ENCODE results near the gene SARM1.

SARM1 gene

DNA sequence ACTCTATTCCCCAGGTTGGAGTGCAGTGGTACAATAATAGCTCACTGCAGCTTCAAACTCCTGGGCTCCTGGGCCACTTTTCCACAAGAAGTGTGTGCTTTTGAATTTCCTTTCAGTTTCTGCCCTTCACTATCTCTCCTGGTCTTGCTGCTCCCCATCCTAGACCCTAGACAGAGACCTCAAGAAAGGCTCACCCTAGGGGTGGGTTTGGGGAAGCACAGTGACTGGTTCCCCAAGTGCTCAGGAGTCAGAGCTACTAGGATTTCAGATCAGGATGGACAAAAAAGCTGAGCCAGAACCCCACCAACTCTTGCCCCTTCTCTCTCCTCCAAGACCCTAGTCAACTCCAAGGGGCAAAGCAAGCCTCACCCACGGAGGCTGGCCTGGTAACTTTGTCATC, 4.9 kb upstream of the SARM1 start:
- Histone ChIP-seq H3K27me3 (replicated peaks) (no peaks in the 10 kb centered on the region), H3K4me3 (ENCODE audit: low read depth, low read length) (no peak overlapping the region), H3K36me3 (replicated peaks) (peaks cover 2% of the 10 kb centered on the region), H3K27ac (no peak overlapping the region)
- no peak for DNase-seq
- in situ Hi-C loops (cut with HindIII; ENCODE audit: low pct_ligation_motif_present, low sequenced_read_pairs): no loop called here
- TF ChIP-seq, protein P1, sequence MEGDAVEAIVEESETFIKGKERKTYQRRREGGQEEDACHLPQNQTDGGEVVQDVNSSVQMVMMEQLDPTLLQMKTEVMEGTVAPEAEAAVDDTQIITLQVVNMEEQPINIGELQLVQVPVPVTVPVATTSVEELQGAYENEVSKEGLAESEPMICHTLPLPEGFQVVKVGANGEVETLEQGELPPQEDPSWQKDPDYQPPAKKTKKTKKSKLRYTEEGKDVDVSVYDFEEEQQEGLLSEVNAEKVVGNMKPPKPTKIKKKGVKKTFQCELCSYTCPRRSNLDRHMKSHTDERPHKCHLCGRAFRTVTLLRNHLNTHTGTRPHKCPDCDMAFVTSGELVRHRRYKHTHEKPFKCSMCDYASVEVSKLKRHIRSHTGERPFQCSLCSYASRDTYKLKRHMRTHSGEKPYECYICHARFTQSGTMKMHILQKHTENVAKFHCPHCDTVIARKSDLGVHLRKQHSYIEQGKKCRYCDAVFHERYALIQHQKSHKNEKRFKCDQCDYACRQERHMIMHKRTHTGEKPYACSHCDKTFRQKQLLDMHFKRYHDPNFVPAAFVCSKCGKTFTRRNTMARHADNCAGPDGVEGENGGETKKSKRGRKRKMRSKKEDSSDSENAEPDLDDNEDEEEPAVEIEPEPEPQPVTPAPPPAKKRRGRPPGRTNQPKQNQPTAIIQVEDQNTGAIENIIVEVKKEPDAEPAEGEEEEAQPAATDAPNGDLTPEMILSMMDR (IDR thresholded peaks at IDR 0.05; ENCODE audit: low read depth, low read length, missing control alignments): peak; percentile 39

DNA sequence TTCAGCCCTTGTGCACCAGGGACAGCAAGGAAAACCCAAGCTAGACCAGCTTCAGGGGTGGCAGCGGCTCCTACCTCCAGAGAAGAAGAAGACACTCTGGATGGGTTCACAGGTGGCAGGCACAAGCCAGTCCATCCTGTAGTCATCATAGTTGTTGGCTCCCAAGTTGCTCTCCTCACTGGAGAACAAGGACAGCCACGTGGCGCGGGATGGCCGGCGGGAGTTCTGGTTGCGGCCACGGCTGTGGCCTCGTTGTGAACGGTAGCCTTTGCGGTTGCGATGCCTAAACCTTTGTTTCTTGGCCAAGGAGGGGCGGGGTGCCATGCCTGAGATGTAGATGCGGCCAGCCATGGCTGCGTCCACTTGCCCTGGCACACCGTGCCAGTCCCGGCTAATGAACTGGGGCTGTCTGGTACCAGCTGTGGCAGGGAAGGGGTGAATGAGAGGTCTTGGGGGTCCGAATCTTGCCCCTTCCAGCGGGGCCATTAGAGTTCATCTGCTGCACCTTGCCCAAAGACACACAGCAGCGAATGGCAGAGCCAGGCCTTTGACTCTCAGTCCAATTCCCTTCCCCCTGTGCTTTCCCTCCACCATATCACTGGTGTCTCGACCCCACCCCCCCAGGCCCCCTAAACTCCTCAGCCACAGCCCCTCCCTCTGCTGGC, 3.7 kb upstream of the SARM1 start:
- Histone ChIP-seq H3K27me3 (replicated peaks) (no peaks in the 10 kb centered on the region), H3K27ac (no peak overlapping the region)
- in situ Hi-C loops (cut with HindIII; ENCODE audit: low pct_ligation_motif_present, low sequenced_read_pairs): no loop called here

DNA sequence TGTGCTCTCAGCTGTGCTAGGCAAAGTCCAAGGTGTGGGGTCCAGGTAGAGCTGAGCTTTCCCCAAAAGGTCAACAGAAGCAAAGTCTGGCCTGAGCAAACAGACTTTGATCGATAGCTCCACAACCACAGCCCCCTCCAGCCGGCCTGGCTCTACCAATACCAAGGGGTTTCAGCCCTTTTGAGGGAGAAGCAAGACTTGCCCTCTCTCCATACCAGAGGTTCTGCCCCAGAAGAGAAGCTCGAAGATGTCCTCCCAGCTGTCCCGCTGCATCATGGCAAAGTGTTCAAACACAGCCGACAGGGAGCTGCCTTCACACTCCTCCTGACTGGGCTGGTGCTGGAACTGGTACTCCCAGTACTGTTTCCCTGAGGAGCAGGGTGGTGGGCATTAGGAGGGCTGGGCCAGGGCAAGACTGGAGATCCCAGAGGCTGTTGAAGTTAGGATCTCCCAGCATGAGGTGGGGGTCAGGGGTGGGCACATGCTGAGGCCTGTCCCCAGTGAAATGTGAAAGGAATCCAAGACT, 3.1 kb upstream of the SARM1 start:
- Histone ChIP-seq H3K4me3 (ENCODE audit: low read depth, low read length) (no peak overlapping the region), H3K27me3 (replicated peaks) (no peaks in the 10 kb centered on the region), H3K36me3 (replicated peaks) (no peaks in the 10 kb centered on the region), H3K27ac (no peak overlapping the region)
- TF ChIP-seq, protein P1 (IDR thresholded peaks at IDR 0.05; ENCODE audit: low read depth, low read length, missing control alignments): no peak
- in situ Hi-C loops (cut with HindIII; ENCODE audit: low pct_ligation_motif_present, low sequenced_read_pairs): no loop called here
- no peak for DNase-seq

More for the DNA sequence above, 3.7 kb upstream of the SARM1 start:
- Histone ChIP-seq H3K36me3 (replicated peaks) (no peaks in the 10 kb centered on the region), H3K4me3 (ENCODE audit: low read depth, low read length) (no peak overlapping the region)
- TF ChIP-seq, protein P1 (IDR thresholded peaks at IDR 0.05; ENCODE audit: low read depth, low read length, missing control alignments): no peak
- no peak for DNase-seq

DNA sequence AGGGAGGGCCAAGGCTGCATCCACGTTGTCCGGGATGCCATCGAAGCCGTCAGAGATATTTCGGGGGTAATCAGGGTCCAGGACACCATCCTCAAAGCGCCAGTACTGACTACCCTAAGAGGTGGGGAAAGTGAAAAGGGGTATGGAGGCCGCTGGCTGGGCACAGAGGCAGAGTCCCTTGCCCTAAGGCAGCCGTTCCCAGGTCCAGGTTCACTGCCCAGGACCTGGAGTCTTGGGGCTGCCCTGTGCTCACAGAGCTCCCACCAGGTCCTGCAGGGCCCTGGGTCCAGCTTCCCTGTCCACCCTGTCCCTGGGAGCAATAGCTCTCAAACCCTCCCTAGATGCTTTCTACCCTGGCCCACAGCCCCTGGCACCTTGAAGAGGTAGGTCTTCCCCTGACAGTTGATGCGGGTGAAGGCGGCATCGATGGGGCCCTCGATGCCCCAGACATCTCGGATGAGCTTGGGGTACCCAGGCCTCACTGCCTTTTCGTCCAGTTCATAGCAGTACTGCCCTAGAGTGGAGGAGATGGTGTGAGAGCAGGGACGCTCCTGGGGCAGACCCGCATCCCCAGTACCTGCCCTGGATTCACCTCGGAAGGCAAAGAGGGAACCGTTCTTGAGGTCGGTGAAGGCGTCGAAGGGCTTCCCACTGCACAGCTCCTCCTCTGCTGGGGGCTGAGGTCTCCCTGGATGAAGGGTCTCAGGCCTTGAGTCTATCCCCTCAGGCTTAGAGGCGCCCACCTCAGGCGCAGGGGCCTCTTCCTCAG, 2.4 kb upstream of the SARM1 start:
- in situ Hi-C loops (cut with HindIII; ENCODE audit: low pct_ligation_motif_present, low sequenced_read_pairs): no loop called here
- Histone ChIP-seq H3K4me3 (ENCODE audit: low read depth, low read length) (no peak overlapping the region), H3K36me3 (replicated peaks) (no peaks in the 10 kb centered on the region), H3K27ac (no peak overlapping the region), H3K27me3 (replicated peaks) (no peaks in the 10 kb centered on the region)
- no peak for DNase-seq
- TF ChIP-seq, protein P1 (IDR thresholded peaks at IDR 0.05; ENCODE audit: low read depth, low read length, missing control alignments): no peak

DNA sequence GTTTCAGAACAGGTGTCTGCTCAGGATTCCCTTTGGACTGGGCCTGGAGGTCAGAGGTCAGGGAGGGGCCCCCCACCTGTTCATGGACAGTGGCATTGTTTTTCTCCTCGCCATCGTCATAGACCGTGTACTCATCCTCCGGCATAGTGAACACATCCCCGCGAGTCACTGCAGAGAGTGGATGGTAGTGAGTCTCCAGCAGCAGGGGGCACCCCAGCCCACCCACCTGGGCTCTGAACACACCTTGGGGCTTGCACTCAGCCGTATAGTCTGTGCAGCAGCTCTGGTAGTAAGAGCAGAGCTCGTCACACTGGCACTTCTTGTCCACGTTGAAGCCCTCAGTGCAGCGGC, 1.8 kb upstream of the SARM1 start:
- Histone ChIP-seq H3K4me3 (ENCODE audit: low read depth, low read length) (no peak overlapping the region), H3K27ac (no peak overlapping the region), H3K27me3 (replicated peaks) (no peaks in the 10 kb centered on the region), H3K36me3 (replicated peaks) (no peaks in the 10 kb centered on the region)
- no peak for DNase-seq
- in situ Hi-C loops (cut with HindIII; ENCODE audit: low pct_ligation_motif_present, low sequenced_read_pairs): no loop called here
- TF ChIP-seq, protein P1 (IDR thresholded peaks at IDR 0.05; ENCODE audit: low read depth, low read length, missing control alignments): no peak
